GM10847 (cell line): ENCODE data around the gene MYH14.

ENCODE experiments used
- POLR2A ChIP-seq: IDR thresholded peaks from 2 replicates; pipeline ENCODE4 v1.6.1; 2011; ENCODE audit not compliant: insufficient read length; ENCODE audit errors: extremely low read depth

MYH14 gene

GRCh38 chr19:50263176-50263575 lies 59.8 kb downstream of the MYH14 start:
- TF ChIP-seq POLR2A = no peak

GRCh38 chr19:50264483-50265186 lies 61.2 kb downstream of the MYH14 start:
- TF ChIP-seq POLR2A = no peak

- no peak for TF ChIP-seq POLR2A
Measured at GRCh38 chr19:50266041-50266440, 62.6 kb downstream of the MYH14 start.

- no peak for TF ChIP-seq POLR2A
Measured at GRCh38 chr19:50266896-50267295, 63.5 kb downstream of the MYH14 start.

GRCh38 chr19:50268041-50268440 lies 64.6 kb downstream of the MYH14 start:
- TF ChIP-seq POLR2A = no peak

- no peak for TF ChIP-seq POLR2A
Measured at GRCh38 chr19:50268501-50268900, 65.1 kb downstream of the MYH14 start.

GRCh38 chr19:50269653-50270052 lies 66.2 kb downstream of the MYH14 start:
- no peak for TF ChIP-seq POLR2A

- TF ChIP-seq POLR2A = no peak
Measured at GRCh38 chr19:50272263-50272897, 69.0 kb downstream of the MYH14 start.

- TF ChIP-seq POLR2A = no peak
Measured at GRCh38 chr19:50273821-50274220, 70.4 kb downstream of the MYH14 start.

- TF ChIP-seq POLR2A = no peak
Measured at GRCh38 chr19:50275577-50276368, 72.4 kb downstream of the MYH14 start.

- TF ChIP-seq POLR2A = no peak
Measured at GRCh38 chr19:50276370-50277063, 73.1 kb downstream of the MYH14 start.

- no peak for TF ChIP-seq POLR2A
Measured at GRCh38 chr19:50277966-50278580, 74.7 kb downstream of the MYH14 start.

- no peak for TF ChIP-seq POLR2A
Measured at GRCh38 chr19:50280074-50280473, 76.7 kb downstream of the MYH14 start.

- TF ChIP-seq POLR2A = no peak
Measured at GRCh38 chr19:50280983-50281382, 77.6 kb downstream of the MYH14 start.

GRCh38 chr19:50281491-50281890 lies 78.1 kb downstream of the MYH14 start:
- no peak for TF ChIP-seq POLR2A

- TF ChIP-seq POLR2A = no peak
Measured at GRCh38 chr19:50285833-50286232, 82.4 kb downstream of the MYH14 start.

GRCh38 chr19:50286443-50286842 lies 83.0 kb downstream of the MYH14 start:
- no peak for TF ChIP-seq POLR2A
